GM21367 (cell line): ENCODE measurements around the gene INPP5E.

Experiments used
- ATAC-seq: cut with Tn5 transposase; IDR thresholded peaks from one replicate; pipeline ENCODE4 v1.9.1; 2021; ENCODE audit not compliant: unreplicated experiment

Gene INPP5E

DNA sequence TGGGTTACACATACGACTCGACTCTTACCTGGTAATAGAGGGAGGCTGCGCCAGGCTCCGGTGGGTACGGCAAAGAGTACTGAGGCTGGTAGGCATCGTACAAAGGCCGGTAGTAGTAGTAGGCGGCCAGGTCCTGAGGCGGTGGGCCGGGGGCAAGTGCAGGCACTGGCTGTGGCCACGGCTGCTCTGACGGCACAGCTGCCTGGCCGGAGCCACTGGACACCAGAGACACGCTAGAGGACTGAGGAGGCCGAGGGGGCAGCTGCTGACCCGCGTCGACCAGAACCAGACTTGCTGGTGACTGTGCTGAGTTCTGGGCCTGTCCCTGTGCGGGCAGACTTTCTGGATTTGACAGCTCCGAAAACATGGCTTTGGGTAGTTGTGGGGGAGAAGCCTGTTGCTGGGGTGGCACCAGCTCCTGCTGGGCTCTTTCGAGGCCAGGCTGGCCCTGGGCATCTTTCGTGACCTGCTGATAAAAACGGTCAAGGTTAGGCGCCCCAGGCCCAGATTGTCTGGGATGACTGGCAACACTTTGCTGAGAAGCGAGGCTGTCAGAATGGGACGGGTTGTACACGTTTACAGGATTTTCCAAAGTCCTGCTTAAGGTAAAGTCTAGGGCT is 34.5 kb upstream of the INPP5E start:
- no peak for ATAC-seq

DNA sequence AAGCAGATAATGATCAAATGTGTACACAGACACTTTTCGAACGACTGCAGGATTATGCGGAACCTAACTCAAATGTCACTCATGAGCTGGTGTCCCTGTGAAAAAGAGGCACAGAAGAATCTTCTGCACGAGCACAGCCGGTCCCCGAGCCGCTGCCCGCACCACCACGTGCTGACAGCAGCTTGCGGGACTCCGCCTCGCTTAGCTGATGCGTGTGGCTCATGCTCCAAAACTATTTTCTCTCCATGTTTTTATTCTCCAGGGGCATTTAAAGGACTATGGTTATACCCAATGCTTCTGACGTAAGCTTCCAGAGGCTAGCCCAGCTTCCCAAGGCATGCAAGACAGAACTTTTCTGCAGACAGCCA is 33.7 kb upstream of the INPP5E start:
- ATAC-seq = no peak

DNA sequence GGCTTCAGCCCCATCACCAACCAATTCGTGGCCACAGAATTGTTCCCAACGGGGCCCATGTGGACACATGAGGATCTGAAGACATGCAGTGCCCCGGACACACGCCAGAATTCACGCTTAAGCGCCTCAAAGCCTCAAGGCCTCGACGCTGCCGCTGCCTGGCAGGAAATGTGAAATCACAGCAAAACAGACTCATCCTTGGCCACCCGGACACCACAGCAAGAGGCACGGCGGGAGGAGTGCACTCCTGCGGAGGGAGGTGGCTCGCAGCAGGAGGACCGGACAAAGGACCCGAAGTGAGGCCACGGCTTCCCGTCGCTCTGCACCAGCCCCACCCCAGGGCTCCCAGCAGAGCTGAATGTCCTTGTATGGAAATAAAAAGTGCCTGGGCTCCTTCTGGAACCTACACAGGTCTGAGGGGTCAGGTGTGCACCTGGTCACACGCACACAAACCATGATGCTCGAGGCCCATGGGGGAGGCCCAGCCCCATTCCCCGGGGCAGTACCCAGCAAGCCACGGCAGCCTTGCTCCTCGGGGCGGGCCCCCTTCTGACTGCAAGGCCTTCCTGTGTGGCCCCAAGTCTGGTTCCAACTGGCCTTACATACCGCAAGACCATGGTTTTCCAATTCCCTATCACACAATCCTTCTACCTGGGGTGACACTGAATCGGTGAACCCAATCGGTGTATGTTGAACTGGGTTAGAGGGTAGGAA is 33.2 kb upstream of the INPP5E start:
- no peak for ATAC-seq

DNA sequence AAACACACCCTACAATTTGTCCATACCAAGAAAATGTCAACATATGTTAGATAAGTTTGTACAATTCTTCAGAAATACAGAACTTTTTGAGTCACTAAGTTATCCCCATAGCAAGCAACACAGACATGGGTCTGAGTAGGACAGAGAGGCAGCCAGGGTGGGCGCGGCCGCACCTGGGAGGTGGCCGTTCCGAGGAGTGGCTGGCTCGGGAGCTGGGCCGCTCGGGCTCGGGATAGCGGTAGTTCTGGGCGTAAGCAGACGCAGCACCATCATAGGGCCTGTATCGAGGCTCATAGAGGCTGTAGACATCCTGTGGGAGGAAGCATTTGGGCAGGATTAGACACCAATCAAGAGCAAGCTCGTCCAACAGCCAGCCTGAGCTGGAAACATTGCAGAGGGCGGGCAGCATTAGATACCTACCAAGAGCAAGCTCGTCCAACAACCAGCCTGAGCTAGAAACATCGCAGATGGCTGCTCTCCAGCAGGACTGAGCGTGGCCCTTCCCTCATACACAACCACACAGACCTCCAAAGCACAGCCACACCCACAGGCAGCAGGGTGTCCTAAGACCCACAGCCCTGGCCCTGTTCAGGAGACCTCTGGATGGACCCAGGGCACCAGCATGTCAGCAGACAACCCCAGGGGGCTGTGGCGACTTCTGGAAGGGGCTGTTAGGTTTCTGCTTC is 32.3 kb upstream of the INPP5E start:
- no peak for ATAC-seq

DNA sequence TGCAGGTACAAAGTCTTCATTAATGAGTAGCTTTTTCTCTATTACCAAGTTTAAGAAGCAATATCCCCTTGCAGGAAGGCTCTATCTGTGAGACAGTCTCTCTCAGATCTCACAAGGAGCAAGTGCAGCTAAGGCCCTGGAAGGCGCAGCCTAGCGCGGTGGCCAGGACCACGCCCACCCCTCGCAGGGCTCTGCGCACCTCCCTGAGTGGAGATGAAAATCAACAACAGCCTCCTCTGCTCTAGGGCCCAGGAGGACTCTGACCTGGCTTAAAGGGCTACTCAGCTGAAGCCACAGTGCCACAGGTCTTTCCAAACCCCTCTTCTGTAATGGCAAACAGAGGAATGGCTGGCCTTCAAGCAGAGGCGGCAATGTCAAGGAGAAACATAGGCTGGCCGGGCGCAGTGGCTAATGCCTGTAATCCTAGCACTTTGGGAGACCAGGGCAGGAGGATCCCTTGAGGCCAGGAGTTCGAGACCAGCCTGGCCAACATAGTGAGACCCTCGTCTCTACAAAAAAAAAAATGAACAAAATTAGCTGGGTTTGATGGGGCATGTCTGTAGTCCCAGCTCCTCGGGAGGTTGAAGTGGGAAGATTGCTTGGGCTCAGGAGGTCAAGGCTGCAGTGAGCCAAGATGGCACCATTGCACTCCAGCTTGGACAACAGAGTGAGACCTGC is 31.3 kb upstream of the INPP5E start:
- no peak for ATAC-seq

DNA sequence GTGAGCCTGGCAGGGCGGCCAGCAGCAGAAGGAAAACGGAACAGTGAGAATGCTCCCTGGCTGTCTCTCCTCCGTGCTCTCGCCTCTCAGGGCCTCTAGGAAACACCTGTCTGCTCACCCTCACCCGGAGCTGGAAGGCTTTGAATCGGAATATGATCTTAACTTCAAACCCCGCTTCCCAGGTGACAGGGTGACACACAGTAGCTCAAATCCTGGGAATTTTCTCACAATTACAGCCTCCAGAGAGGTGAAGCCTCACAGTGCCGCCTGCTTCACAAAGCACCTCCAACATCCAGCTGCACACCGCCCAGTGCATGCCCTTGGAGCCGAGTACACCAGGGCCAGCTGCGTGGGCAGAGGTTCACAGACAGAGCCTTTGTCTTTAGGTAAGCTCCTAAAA is 30.7 kb upstream of the INPP5E start:
- no peak for ATAC-seq

DNA sequence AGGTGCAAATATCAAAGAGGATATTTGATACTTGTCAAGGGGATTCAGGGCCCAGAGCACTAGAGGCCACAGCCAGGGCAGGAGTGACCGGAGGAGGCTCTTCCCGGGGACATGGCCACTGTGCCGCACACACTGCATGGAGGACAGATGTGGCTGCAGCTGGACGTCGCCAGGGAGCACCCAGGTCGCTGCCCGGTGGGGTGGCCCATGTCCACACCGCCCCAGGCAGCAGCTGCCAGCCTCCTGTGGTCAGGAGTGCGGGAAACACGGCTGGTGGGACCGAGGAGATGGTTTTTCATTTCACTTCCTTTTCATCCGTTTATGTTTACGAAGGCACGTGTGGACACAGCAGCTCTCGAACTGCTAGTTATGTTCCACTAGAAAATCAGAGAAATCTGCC is 28.1 kb upstream of the INPP5E start:
- no peak for ATAC-seq

DNA sequence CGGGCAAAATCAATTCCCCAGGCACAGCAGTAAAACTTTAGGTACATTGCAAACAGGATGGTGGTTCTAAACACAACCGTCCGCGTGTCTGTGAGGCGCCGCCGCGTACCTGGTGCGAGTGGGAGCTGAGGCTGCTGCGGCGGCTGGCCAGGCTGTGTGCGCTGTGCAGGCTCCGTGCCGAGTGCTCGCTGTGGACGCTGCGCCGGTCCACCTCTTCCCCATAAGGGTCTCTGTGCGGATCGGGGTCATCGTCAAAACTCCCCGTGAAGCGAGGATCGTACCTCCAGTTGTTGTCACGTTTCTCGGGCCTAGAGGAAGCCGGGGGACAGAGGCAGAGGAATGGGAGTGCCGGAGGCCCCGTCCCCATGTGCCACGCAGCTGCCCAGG is 26.5 kb upstream of the INPP5E start:
- ATAC-seq = no peak

DNA sequence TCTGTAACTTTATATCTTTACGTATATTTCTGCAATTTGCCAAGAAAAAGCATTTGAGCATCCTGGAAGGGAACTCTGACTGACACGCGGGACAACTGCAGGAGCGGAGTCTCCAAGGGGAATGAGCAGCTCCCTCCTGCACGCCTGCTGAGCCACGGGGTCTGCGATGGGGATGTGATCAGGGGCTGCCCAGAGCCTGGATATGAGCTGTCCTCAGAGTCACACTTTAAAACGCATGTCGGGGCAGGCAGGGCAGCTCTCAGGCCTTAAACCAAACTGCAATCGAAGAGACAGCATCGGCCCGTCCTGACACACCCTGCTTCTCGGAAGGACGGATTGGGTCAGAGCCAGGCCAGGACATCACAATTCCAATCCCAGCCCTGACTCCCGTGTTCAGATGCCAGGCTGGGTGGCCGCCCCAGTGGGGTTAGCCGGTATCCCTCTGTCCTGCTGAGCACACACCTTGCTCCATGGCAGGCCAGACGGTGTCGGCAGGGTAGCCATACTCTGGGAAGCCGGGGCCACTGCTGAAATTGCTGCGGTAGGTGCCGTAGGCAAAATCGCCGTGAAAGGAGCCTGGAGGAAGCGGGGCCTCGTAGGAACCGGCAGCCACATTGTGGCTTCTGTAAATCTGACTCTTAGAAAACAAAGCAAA is 26.0 kb upstream of the INPP5E start:
- no peak for ATAC-seq

DNA sequence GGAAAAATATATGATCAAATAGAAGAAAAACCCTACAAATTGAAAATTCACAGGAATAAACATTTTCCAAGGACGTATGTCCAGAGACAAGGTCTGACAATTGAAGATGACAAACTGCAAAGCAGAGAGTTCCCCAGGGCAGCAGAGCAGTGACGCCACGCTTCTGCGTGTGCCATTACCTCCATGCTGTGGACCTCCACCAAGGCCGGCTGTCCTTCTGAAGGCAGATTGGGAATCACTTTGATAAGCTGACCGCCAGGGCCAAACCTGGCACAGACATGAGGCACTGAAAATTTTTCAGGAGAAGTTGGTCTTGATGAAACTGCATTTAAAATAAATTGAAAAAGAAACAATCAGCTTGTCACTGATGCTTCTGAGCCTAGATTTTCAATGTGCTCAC is 24.6 kb upstream of the INPP5E start:
- no peak for ATAC-seq

DNA sequence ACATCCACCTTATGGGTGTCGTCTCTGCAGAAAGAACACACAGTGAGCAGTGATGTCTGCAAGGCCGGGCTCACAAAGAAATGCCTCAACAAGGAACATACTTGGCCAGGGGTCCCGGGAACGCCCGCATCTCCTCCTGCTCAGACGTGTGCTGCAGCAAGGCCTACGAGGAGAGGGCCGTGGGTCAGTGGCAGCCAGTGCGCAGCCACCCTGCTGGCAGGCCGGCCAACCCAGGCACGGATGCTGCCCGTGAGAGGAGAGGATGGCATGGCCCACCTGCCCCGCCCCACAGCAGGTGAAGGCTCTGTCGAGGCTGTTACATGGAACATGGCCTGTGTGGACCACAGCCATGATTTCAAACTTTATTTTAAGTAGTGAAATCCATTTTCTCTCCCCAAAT is 23.9 kb upstream of the INPP5E start:
- no peak for ATAC-seq

DNA sequence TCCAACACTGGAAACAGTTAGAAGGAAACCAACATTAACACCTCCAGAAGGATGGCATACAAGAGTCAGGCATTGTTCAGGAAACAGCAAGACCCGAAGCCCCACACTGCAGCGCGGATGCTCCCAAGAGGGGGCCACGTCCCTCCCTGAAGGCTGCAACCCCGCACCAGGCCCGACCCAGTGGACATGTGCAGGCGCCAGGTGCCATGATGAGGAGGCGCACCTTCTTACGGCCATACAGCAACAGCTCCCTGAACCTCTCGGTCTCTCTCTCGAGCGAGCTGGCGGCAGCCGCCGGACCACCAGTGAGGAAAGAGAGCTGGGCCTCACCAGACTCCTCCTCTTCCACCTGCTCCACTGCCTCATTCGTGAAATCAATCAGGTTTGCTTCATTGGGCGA is 23.0 kb upstream of the INPP5E start:
- no peak for ATAC-seq

DNA sequence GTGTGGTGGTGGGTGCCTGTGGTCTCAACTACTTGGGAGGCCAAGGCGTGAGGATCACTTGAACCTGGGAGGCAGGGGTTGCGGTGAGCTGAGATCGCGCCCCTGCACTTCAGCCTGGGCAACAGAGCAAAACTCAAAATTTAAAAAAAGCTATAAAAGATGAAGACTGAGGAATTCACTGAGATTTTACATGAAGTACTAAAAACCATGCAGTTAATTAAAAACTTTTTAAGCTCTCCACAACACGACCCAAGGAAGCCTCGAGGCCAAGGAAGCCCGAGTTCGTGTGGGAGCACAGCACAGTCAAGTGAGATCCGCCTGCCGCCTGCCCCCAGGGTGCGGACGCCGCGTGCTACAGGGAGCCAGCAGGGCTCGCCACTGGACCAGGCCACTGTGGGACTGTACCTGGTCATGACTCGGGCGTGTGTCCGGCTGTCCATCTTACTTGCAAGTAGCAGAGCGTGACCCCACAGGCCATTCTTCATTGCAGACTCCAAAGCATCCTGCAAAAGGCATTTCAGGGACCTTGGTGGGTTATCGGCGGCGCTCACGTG is 21.2 kb upstream of the INPP5E start:
- ATAC-seq = no peak

DNA sequence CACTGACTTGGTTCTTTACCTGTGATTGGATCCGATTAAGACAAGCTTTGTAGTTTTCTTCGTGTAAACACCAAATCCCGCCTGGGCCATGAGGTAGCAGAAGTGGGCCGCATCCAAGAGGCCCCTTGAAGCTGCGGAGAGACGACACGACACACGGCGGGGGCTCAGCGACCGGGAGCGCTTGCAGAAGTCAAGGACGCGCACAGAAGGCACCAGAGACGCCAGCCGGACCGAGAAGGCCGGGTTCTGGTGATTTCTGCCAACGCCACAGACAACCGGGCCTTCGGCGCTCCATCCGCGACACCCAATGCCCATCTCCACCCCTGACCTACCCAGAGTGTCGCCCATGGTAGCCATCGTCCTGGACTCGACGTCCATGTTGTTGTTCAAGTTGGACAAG is 19.8 kb upstream of the INPP5E start:
- no peak for ATAC-seq

DNA sequence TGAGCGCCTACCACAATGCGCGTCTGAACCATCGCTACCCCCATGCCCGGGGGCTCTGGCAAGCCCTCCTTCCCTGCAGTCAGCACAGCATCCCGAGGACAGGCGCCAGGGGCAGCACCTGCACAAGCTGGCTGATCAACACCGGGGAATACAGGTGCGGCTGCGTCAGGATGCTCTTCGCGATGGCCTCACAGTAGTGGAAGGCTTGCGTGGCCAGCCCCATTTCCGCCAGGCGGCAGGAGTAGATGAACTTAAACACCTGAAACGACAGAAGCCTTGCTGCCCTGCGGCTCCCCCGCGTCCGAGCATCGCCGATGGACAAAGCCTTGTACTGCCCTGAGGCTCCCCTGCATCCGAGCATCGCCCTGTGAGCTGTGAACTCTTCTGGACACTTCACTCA is 17.7 kb upstream of the INPP5E start:
- no peak for ATAC-seq

DNA sequence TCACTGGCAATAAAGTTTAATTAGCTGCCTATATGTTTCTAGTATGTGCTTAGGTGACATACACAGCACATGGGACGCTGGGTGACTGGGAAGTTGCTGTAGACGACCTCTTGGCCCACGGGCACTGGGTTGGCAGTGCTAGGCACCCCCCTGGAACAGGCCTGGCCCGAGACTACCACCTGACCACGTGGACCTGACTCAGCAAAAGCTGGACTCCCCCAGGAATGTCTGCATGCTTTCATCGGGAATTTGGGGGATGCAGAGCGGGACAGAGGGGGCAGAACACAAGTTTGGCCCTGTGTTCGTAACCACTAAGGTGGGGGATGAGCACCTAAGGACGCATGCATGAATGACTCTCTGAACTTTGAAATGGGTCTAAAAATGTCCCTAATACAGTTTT is 16.6 kb upstream of the INPP5E start:
- no peak for ATAC-seq

DNA sequence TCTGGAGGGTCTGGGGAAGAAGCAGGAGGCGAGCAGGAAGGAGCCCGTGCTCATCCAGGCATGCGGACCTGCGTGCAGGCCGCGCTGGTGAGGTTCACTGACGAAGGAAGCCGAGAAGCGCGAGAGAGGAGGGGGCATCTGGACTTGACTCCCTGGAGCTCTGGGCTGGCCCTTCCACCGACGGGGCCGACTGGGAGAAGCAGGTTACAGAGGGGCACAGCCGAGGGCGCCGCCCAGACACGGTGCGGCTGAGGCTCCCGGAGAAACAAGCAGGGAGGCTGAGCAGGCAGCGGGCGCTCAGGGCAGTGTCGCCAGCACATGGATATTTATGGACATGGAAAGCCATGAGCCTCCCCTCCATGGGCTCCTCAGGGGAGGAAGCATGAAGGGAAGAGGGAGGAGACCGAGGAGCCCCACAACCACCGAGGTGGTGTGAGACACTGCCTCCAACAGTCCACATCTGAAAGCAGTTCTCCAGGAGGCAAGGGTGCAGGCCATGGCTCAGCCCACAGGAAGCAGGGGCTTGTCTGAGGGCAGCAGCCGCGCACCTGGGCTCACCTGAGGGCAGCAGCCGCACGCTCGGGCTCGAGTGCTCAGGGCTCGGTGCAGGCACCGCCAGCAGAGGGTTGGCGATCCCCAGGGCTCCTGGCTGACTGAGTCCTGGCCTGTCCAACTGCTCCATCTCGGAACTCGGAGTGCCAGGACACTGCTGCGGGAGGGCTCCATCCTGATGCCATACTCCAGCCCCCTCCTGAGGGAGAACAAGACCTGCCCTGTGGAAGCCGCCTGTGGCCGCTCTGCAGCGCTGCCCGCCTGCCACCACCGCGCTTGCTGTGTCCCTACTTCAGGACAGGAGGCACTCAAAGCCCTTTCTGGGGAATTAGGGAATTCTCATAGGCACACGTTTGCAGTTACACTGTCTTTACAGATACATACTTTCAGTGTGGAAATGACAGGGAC is 15.7 kb upstream of the INPP5E start:
- ATAC-seq = no peak

DNA sequence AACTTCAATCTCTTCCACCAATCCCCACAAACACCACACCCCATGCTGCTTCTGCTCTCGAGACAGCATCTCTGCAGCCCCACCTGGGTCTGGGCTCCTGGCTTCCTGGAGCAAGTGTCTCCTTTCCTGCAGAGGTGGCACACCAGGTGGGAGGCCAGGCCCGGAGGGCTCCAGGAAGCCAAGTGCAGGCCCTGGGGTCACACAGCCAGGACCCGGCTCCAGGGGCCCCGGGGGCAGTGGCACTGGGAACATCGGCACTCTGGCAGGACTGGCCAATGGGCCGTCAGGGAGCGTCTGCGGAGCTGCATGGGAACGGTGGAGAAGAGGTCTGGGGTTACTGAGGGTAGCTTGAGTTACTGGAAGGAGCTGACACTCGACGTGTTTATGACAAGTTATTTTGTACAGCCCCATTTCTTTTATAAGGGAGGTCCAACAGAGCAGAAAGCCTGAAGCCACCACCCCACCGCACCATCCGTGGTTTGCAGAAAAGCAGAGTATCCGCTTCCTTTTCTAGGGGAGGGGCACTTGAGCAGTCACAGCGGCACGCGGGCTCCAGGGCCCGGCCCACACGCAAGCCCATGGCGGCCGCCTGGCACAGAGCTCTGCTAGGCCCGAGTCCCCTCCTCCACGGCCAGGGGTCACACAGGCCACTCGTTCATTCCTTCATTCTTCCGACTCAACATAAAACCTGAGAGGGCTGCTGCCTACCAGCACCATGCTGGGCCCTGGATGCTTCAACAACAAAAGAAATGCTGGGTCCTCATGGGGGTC is 14.6 kb upstream of the INPP5E start:
- no peak for ATAC-seq

DNA sequence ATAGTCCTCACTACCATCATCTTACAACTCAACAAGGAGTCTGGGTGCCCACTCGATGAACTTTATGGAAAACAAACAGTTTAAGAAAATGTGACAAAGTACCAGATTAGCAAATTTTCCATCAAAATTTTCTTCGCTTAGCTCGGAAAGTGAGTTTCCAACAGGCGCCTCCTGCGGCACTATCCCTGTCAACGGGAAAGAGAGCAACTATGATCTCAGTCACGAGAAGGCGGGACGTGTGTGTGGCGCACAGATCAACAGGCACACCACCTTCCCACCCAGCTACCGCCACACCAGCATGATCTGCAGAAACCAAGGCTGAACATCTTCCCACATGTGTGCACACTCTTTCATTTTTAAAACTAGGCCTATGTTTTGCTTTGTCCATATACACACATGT is 13.7 kb upstream of the INPP5E start:
- ATAC-seq = no peak
